ENCODE measurements around the gene PPP3CB. TPM values are rescaled to one million over a fixed set of nuclear protein-coding genes. Genes with fewer than 3 reads are reported as not detected.

The PPP3CB gene
- total RNA-seq, 1 donor from 2014 or later = 65.5 TPM

DNA sequence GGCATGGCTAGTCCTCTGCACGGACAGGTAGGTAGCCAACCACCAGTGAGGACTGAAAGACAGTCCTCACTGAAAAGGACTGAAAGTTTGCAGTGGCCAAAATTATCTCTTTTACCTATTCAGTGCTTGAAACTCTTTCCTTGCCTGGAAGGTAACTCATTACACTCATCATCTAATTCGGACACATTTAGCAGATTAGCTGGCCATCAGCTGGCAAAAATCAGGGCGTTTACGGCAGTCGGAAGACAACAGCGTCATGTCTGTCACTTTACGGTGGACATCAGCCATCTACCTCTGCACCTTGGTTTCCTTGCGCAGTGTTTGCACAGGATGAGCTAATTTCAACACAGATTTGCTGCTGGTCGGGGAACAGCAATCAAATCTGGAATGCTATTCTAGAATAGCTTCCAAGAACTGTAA is 82.7 kb downstream of the PPP3CB start:
- no peaks in the 10 kb centered on the region for H3K9me3 Mint-ChIP-seq (ENCODE audit: unreplicated experiment)
- peaks cover 5% of the 10 kb centered on the region for H3K36me3 Mint-ChIP-seq (ENCODE audit: unreplicated experiment)

DNA sequence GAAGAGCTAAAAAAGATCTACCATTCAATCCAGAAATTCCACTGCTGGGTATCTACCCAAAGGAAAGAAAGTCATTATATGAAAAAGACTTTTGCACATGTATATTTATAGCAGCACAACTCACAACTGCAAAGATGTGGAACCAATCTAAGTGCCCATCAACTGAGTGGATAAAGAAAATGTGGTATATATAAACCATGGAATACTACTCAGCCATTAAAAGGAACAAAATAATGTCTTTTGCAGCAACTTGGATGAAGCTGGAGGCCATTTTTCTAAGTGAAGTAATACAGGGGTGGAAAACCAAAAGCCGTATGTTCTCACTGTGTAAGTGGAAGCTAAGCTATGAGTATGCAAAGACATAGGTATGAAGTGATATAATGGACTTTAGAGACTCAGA is 84.9 kb downstream of the PPP3CB start:
- Mint-ChIP-seq H3K27ac (ENCODE audit: unreplicated experiment) (no peak overlapping the region), H3K4me3 (ENCODE audit: unreplicated experiment) (no peak overlapping the region), H3K36me3 (ENCODE audit: unreplicated experiment) (peaks cover 12% of the 10 kb centered on the region), H3K9me3 (ENCODE audit: unreplicated experiment) (no peaks in the 10 kb centered on the region), H3K4me1 (ENCODE audit: unreplicated experiment) (peaks cover 25% of the 10 kb centered on the region), H3K27me3 (ENCODE audit: unreplicated experiment) (no peaks in the 10 kb centered on the region)
- no peak for DNase-seq (ENCODE audit: extremely low spot score, unreplicated experiment)
- TF ChIP-seq, protein P1, sequence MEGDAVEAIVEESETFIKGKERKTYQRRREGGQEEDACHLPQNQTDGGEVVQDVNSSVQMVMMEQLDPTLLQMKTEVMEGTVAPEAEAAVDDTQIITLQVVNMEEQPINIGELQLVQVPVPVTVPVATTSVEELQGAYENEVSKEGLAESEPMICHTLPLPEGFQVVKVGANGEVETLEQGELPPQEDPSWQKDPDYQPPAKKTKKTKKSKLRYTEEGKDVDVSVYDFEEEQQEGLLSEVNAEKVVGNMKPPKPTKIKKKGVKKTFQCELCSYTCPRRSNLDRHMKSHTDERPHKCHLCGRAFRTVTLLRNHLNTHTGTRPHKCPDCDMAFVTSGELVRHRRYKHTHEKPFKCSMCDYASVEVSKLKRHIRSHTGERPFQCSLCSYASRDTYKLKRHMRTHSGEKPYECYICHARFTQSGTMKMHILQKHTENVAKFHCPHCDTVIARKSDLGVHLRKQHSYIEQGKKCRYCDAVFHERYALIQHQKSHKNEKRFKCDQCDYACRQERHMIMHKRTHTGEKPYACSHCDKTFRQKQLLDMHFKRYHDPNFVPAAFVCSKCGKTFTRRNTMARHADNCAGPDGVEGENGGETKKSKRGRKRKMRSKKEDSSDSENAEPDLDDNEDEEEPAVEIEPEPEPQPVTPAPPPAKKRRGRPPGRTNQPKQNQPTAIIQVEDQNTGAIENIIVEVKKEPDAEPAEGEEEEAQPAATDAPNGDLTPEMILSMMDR (IDR thresholded peaks at IDR 0.05) = no peak

More for the DNA sequence above, 82.7 kb downstream of the PPP3CB start:
- DNase-seq (ENCODE audit: extremely low spot score, unreplicated experiment) = no peak
- Mint-ChIP-seq H3K27ac (ENCODE audit: unreplicated experiment) (peak overlapping the region; percentile 92), H3K4me1 (ENCODE audit: unreplicated experiment) (peaks cover 24% of the 10 kb centered on the region), H3K27me3 (ENCODE audit: unreplicated experiment) (no peaks in the 10 kb centered on the region), H3K4me3 (ENCODE audit: unreplicated experiment) (peak overlapping the region; percentile 83)
- TF ChIP-seq, protein P1 (IDR thresholded peaks at IDR 0.05) = no peak

DNA sequence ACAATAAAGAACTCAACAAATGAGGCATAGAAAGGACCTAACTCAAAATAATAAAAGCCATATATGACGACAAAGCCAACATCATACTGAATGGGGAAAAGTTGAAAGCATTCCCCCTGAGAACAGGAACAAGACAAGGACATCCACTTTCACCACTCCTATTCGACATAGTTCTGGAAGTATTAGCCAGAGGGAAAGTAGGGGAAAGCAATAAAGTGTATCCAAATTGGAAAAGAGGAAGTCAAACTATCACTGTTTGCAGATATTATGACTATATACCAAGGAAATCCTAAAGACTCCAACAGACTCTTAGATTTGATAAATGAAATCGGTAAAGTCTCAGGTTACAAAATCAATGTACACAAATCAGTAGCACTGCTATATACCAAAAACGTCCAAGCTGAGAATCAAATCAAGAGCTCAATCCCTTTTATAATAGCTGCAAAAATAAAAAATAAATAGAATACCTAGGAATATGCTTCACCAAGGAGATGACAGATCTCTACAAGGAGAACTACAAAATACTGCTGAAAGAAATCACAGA is 86.8 kb downstream of the PPP3CB start:
- Mint-ChIP-seq H3K4me3 (ENCODE audit: unreplicated experiment) (no peak overlapping the region), H3K27ac (ENCODE audit: unreplicated experiment) (no peak overlapping the region), H3K4me1 (ENCODE audit: unreplicated experiment) (peaks cover 21% of the 10 kb centered on the region), H3K36me3 (ENCODE audit: unreplicated experiment) (peaks cover 12% of the 10 kb centered on the region), H3K27me3 (ENCODE audit: unreplicated experiment) (no peaks in the 10 kb centered on the region), H3K9me3 (ENCODE audit: unreplicated experiment) (no peaks in the 10 kb centered on the region)
- DNase-seq (ENCODE audit: extremely low spot score, unreplicated experiment) = no peak
- TF ChIP-seq, protein P1 (IDR thresholded peaks at IDR 0.05) = no peak

DNA sequence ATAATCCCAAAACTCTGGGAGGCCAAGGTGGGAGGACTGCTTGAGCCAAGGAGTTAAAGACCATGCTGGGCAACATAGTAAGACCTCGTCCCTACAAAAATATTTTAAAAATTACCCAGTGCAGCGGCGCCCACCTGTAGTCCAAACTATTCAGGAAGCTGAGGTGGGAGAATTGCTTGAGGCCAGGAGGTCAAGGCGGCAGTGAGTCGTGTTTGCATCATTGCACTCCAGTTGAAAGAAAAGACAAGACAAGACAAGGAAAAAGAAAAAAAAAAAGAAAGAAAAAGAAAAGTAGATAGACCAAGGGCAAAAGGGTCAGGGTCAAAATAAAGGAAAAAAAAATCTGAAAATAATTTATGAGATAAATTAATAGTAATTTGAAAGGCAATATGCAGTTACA is 87.8 kb downstream of the PPP3CB start:
- H3K27me3 Mint-ChIP-seq (ENCODE audit: unreplicated experiment) = no peaks in the 10 kb centered on the region
- H3K36me3 Mint-ChIP-seq (ENCODE audit: unreplicated experiment) = peaks cover 12% of the 10 kb centered on the region
- H3K27ac Mint-ChIP-seq (ENCODE audit: unreplicated experiment) = no peak overlapping the region
- H3K9me3 Mint-ChIP-seq (ENCODE audit: unreplicated experiment) = no peaks in the 10 kb centered on the region
- H3K4me1 Mint-ChIP-seq (ENCODE audit: unreplicated experiment) = peaks cover 19% of the 10 kb centered on the region
- no peak overlapping the region for H3K4me3 Mint-ChIP-seq (ENCODE audit: unreplicated experiment)
- DNase-seq (ENCODE audit: extremely low spot score, unreplicated experiment) = no peak
- TF ChIP-seq, protein P1 (IDR thresholded peaks at IDR 0.05) = no peak

DNA sequence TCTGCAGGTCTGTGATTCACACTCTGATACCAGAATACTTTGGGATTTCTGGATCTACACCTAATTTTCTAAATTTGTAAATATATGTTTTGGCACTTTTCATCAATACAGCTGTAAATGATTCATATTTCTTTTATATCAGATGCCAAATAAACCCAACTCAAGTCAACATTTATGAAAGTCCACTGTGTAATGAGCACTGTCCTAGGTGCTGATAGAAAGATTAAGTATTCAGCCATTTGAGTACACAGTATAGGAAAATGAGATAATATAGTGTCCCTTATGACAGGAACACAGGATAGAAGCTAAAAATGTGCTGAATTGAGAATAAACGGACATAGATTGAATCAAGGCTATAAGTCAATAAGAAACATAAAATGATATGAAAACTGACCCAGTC is 88.3 kb downstream of the PPP3CB start:
- no peak for DNase-seq (ENCODE audit: extremely low spot score, unreplicated experiment)
- no peaks in the 10 kb centered on the region for H3K27me3 Mint-ChIP-seq (ENCODE audit: unreplicated experiment)
- H3K36me3 Mint-ChIP-seq (ENCODE audit: unreplicated experiment) = peaks cover 12% of the 10 kb centered on the region
- H3K9me3 Mint-ChIP-seq (ENCODE audit: unreplicated experiment) = no peaks in the 10 kb centered on the region
- H3K27ac Mint-ChIP-seq (ENCODE audit: unreplicated experiment) = no peak overlapping the region
- peaks cover 14% of the 10 kb centered on the region for H3K4me1 Mint-ChIP-seq (ENCODE audit: unreplicated experiment)
- no peak overlapping the region for H3K4me3 Mint-ChIP-seq (ENCODE audit: unreplicated experiment)
- TF ChIP-seq, protein P1 (IDR thresholded peaks at IDR 0.05) = no peak

All from osteocyte (in vitro differentiated cells).